Mammary microvascular endothelial cell (primary cell): Measurements from ENCODE around the gene HM13. TPM values are rescaled to one million over a fixed set of nuclear protein-coding genes. Genes with fewer than 3 reads are reported as not detected.

Source experiments
- total RNA-seq: library from RNA; depleted of rRNA; stranded (reverse); fragments of >200 nt; gene quantifications from 2 replicates; pipeline ENCODE4 v1.2.3, GENCODE V29; 2015

The HM13 gene, protein sequence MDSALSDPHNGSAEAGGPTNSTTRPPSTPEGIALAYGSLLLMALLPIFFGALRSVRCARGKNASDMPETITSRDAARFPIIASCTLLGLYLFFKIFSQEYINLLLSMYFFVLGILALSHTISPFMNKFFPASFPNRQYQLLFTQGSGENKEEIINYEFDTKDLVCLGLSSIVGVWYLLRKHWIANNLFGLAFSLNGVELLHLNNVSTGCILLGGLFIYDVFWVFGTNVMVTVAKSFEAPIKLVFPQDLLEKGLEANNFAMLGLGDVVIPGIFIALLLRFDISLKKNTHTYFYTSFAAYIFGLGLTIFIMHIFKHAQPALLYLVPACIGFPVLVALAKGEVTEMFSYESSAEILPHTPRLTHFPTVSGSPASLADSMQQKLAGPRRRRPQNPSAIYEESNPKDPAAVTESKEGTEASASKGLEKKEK
- 53.5 and 79.1 TPM in 2 replicates for total RNA-seq

DNA sequence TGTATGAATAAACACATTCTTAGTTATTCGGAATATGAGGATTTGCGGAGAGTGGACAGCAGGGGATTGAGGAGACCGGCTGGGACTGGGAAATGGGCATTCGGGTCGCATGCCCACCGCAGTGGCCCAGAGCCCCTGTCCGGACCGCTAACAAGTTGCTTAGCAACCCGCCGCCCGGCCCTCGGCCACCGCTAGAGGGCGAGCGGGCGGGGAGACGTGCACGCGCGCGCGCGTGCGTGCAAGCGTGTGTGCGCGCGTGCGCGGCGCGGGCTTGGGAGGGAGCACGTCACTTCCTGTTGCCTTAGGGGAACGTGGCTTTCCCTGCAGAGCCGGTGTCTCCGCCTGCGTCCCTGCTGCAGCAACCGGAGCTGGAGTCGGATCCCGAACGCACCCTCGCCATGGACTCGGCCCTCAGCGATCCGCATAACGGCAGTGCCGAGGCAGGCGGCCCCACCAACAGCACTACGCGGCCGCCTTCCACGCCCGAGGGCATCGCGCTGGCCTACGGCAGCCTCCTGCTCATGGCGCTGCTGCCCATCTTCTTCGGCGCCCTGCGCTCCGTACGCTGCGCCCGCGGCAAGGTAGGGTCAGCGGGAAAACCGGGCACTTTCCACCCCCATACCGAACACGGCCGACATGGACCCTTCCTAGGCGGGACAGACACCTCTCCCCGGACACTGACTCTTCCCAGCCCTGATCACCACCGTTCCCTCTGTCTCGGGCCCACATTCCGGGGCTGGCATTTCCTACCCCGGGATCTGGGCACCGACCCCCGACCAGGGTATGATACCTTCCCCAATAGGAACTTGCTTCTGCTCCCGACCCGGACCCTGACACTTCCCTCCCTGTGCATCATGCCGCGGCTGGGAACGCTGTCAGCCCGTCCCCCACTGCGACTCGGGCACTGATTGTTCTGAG is at the start of gene HM13:
Gene HM13, plus strand, starts transcription at position 289 of the 918 bp plus-strand sequence. Its CDS starts 110 bp downstream, at position 399.

DNA sequence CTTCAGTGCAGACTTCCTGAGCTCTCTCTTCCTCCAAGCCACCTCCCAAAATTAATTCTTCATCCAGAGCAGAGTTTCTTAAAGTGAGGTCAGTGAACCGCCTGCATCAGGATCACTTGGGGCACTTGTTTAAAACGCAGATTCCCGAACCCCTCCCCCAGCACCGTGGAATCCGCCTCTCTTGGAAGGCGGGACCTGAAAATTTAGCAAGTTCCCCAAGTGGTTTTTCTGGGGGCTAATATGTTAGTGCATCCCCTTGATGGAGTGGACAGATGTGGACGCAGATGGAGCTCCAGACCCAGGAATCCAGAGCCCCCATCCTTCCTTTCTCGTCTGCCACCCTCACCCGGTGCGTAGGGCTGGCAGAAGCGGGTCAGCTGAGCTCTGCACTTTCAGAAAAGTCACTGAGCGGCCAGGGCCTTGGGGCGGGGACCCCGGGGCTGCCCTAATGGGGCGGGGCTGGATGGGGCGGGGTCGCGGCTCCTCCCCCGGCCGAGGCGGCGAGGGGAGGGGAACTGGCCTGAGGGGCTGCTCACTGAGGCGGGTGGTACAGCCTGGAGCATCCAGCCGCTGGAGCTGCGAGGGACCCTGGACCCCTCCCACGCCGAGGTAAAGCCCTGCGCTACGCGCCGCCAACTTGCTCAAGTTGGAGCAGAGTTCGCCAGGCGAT is 39.3 kb upstream of the HM13 start, which contains the start of the genes DEFB124 and REM1:
Gene DEFB124, minus strand, starts transcription at position 370 of the 670 bp plus-strand sequence. CDS start 2,114 bp downstream, outside the sequence.
Gene REM1, plus strand, starts transcription at position 531 of the 670 bp plus-strand sequence. CDS start 1,158 bp downstream, outside the sequence.

DNA sequence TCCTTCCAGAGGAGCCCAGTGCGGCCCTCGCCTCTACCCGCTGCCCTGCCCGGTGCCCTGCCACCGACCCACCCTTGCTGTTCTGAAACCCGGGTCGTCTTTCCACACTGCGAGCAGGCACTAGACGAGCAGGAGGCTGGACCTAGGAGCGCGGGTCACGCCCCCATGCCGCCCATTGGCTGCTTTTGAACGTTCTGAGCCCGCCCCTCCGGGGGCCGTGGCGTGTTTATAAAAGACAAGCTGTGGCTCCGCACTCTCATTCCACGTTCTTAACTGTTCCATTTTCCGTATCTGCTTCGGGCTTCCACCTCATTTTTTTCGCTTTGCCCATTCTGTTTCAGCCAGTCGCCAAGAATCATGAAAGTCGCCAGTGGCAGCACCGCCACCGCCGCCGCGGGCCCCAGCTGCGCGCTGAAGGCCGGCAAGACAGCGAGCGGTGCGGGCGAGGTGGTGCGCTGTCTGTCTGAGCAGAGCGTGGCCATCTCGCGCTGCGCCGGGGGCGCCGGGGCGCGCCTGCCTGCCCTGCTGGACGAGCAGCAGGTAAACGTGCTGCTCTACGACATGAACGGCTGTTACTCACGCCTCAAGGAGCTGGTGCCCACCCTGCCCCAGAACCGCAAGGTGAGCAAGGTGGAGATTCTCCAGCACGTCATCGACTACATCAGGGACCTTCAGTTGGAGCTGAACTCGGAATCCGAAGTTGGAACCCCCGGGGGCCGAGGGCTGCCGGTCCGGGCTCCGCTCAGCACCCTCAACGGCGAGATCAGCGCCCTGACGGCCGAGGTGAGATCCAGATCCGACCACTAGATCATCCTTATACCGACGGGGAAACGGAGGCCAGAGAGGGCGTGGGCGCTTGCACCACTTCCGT is 91.0 kb downstream of the HM13 start, which contains the start of gene ID1:
Gene ID1, plus strand, starts transcription at position 259 of the 871 bp plus-strand sequence. Its CDS starts 99 bp downstream, at position 358.

Other genes starting within 250 kb of the HM13 start
- not detected in 2 replicates for gene DEFB116, start 205.9 kb upstream of the HM13 start, total RNA-seq
- not detected in 2 replicates for gene DEFB118, start 145.8 kb upstream of the HM13 start, total RNA-seq
- gene DEFB119, start 123.9 kb upstream of the HM13 start, total RNA-seq, result not detected in 2 replicates
- not detected in 2 replicates for gene DEFB121, start 108.2 kb upstream of the HM13 start, total RNA-seq
- not detected in 2 replicates for gene DEFB123, start 73.8 kb upstream of the HM13 start, total RNA-seq
- not detected in 2 replicates for gene DEFB124, start 39.3 kb upstream of the HM13 start, total RNA-seq
- gene REM1, start 39.2 kb upstream of the HM13 start, total RNA-seq, result not detected in 2 replicates
- gene ID1, start 90.8 kb downstream of the HM13 start, total RNA-seq, result 965 and 1,004 TPM in 2 replicates
- gene COX4I2, start 123.5 kb downstream of the HM13 start, total RNA-seq, result not detected in 2 replicates
- gene BCL2L1, start 208.4 kb downstream of the HM13 start, total RNA-seq, result 213 and 225 TPM in 2 replicates
- gene TPX2, start 224.8 kb downstream of the HM13 start, total RNA-seq, result 106 and 111 TPM in 2 replicates